NT2/D1 (cell line): ENCODE results near the gene CHST15.
"Not testable (repeated sequence)": the region's sequence is repeated elsewhere in the genome, so short reads cannot be mapped to it uniquely, and the experiment has no call there.

Experiments
- SUZ12 ChIP-seq: IDR thresholded peaks from 2 replicates; pipeline ENCODE4 v1.6.1; 2011; ENCODE audit not compliant: insufficient read length, insufficient read depth; ENCODE audit errors: extremely low read depth
- ZNF274 ChIP-seq: IDR thresholded peaks from 2 replicates; pipeline ENCODE4 v1.6.1; 2011; ENCODE audit warnings: mild to moderate bottlenecking, low read depth, low read length

GRCh38 chr10:124100651-124101050, 7.3 kb upstream of the CHST15 start:
- not testable (repeated sequence) for TF ChIP-seq SUZ12, ZNF274
